Spinal cord (tissue), 10 donors: Measurements from ENCODE around the gene STIM2. TPM values are rescaled to one million over a fixed set of nuclear protein-coding genes. Genes with fewer than 3 reads are reported as not detected.

ENCODE experiments used
- DNase-seq, 6 donors: peaks; one replicate each; pipeline versions ENCODE4 v3.0.0 to v3.0.0-alpha.2; 2013 to 2015; ENCODE audit warnings: low spot score in 6 of 6, low read depth in 4 of 6
- H3K27ac ChIP-seq: one replicate; pipeline ENCODE4 v1.5.1; 2013; ENCODE audit warnings: low read depth, low read length, control low read depth
- H3K27me3 ChIP-seq: one replicate; pipeline ENCODE4 v1.6.1; 2013; ENCODE audit warnings: low read length; ENCODE audit not compliant: control insufficient read depth, insufficient read depth
- H3K36me3 ChIP-seq: one replicate; pipeline ENCODE4 v1.6.1; 2013; ENCODE audit warnings: low read length; ENCODE audit not compliant: control insufficient read depth, insufficient read depth
- H3K4me1 ChIP-seq: one replicate; pipeline ENCODE4 v1.6.1; 2013; ENCODE audit warnings: low read length; ENCODE audit not compliant: control insufficient read depth, insufficient read depth
- H3K4me3 ChIP-seq: one replicate; pipeline ENCODE4 v1.5.1; 2013; ENCODE audit warnings: low read depth, low read length, control low read depth
- H3K9me3 ChIP-seq: one replicate; pipeline ENCODE4 v1.6.1; 2013; ENCODE audit warnings: low read length; ENCODE audit not compliant: control insufficient read depth, insufficient read depth
- WGBS: methylation state at CpG from one replicate; pipeline ENCODE4 v1.1.5; 2013; ENCODE audit warnings: missing lambda C conversion rate; ENCODE audit not compliant: insufficient coverage; 5-methylcytosine and 5-hydroxymethylcytosine counted together
- polyA plus RNA-seq, 2 donors: library from polyadenylated mRNA; unstranded; fragments of 120-200 nt; gene quantifications; one replicate each; pipeline ENCODE4 v1.2.1, GENCODE V29; 2013; ENCODE audit not compliant: insufficient read length in 2 of 2
- total RNA-seq, 2 donors: library from RNA; depleted of rRNA in 1 of 2; stranded (reverse); fragments of 120-200 nt in 1 of 2; fragments of >200 nt in 1 of 2; gene quantifications; one replicate each; pipeline versions ENCODE4 v1.2.3 to v1.2.4, GENCODE V29; 2013 to 2014
- donor health status: healthy.

STIM2 gene
- total and polyA plus RNA-seq, 4 donors: 27.3 to 69.5 (median 44.2) TPM

GRCh38 chr4:26937139-26937538 lies 76.5 kb downstream of the STIM2 start:
- WGBS: no CpG with 5 or more reads among the region's 2 CpGs
- no peaks in the 10 kb centered on the region for H3K4me1 ChIP-seq
- no peaks in the 10 kb centered on the region for H3K27me3 ChIP-seq
- no peak overlapping the region for H3K27ac ChIP-seq
- no peak overlapping the region for H3K4me3 ChIP-seq
- no peaks in the 10 kb centered on the region for H3K9me3 ChIP-seq
- no peaks in the 10 kb centered on the region for H3K36me3 ChIP-seq
- DNase-seq: no peak

- no peaks in the 10 kb centered on the region for H3K9me3 ChIP-seq
- no peak for DNase-seq
- H3K4me1 ChIP-seq: no peaks in the 10 kb centered on the region
- no peaks in the 10 kb centered on the region for H3K27me3 ChIP-seq
- H3K36me3 ChIP-seq: no peaks in the 10 kb centered on the region
- no CpG with 5 or more reads among the region's 3 CpGs for WGBS
- H3K4me3 ChIP-seq: no peak overlapping the region
- no peak overlapping the region for H3K27ac ChIP-seq
Observed at GRCh38 chr4:26937567-26937966, 76.9 kb downstream of the STIM2 start.

GRCh38 chr4:26938516-26938915 lies 77.9 kb downstream of the STIM2 start:
- H3K27ac ChIP-seq: no peak overlapping the region
- WGBS: no CpG with 5 or more reads among the region's 2 CpGs
- no peaks in the 10 kb centered on the region for H3K27me3 ChIP-seq
- H3K4me1 ChIP-seq: no peaks in the 10 kb centered on the region
- no peak overlapping the region for H3K4me3 ChIP-seq
- H3K9me3 ChIP-seq: no peaks in the 10 kb centered on the region
- no peaks in the 10 kb centered on the region for H3K36me3 ChIP-seq
- DNase-seq: no peak

GRCh38 chr4:26941951-26942350 lies 81.3 kb downstream of the STIM2 start:
- WGBS: no CpG with 5 or more reads among the region's 1 CpG
- H3K36me3 ChIP-seq: no peaks in the 10 kb centered on the region
- H3K9me3 ChIP-seq: no peaks in the 10 kb centered on the region
- no peak overlapping the region for H3K27ac ChIP-seq
- no peak overlapping the region for H3K4me3 ChIP-seq
- no peaks in the 10 kb centered on the region for H3K4me1 ChIP-seq
- no peaks in the 10 kb centered on the region for H3K27me3 ChIP-seq
- no peak for DNase-seq

GRCh38 chr4:26942871-26943270 lies 82.2 kb downstream of the STIM2 start:
- Histone ChIP-seq H3K27me3 (no peaks in the 10 kb centered on the region), H3K4me1 (no peaks in the 10 kb centered on the region), H3K4me3 (no peak overlapping the region), H3K36me3 (no peaks in the 10 kb centered on the region), H3K9me3 (no peaks in the 10 kb centered on the region), H3K27ac (no peak overlapping the region)
- no peak for DNase-seq
- WGBS: no CpG with 5 or more reads among the region's 2 CpGs

- no peak for DNase-seq
- no peaks in the 10 kb centered on the region for H3K9me3 ChIP-seq
- H3K36me3 ChIP-seq: no peaks in the 10 kb centered on the region
- H3K4me3 ChIP-seq: no peak overlapping the region
- H3K27ac ChIP-seq: no peak overlapping the region
- no peaks in the 10 kb centered on the region for H3K27me3 ChIP-seq
- 64% methylated on average over 3 of the region's 5 CpGs for WGBS
- no peaks in the 10 kb centered on the region for H3K4me1 ChIP-seq
Observed at GRCh38 chr4:26943391-26943790, 82.8 kb downstream of the STIM2 start.

- WGBS: 100% methylated on average over 1 of the region's 2 CpGs
- Histone ChIP-seq H3K4me1 (no peaks in the 10 kb centered on the region), H3K9me3 (no peaks in the 10 kb centered on the region), H3K27ac (no peak overlapping the region), H3K27me3 (no peaks in the 10 kb centered on the region), H3K4me3 (no peak overlapping the region), H3K36me3 (no peaks in the 10 kb centered on the region)
- no peak for DNase-seq
Observed at GRCh38 chr4:26945794-26946193, 85.2 kb downstream of the STIM2 start.

- Histone ChIP-seq H3K27ac (no peak overlapping the region), H3K36me3 (no peaks in the 10 kb centered on the region), H3K4me3 (no peak overlapping the region), H3K4me1 (no peaks in the 10 kb centered on the region), H3K9me3 (no peaks in the 10 kb centered on the region), H3K27me3 (no peaks in the 10 kb centered on the region)
- no CpG with 5 or more reads among the region's 8 CpGs for WGBS
- DNase-seq: no peak
Observed at GRCh38 chr4:26947318-26947717, 86.7 kb downstream of the STIM2 start.

- Histone ChIP-seq H3K9me3 (no peaks in the 10 kb centered on the region), H3K27me3 (no peaks in the 10 kb centered on the region), H3K4me3 (no peak overlapping the region), H3K27ac (no peak overlapping the region), H3K36me3 (no peaks in the 10 kb centered on the region), H3K4me1 (no peaks in the 10 kb centered on the region)
- no peak for DNase-seq
Observed at GRCh38 chr4:26950446-26950845, 89.8 kb downstream of the STIM2 start.

GRCh38 chr4:26952891-26953290 lies 92.2 kb downstream of the STIM2 start:
- H3K27me3 ChIP-seq: no peaks in the 10 kb centered on the region
- WGBS: no CpG with 5 or more reads among the region's 2 CpGs
- no peak overlapping the region for H3K27ac ChIP-seq
- H3K36me3 ChIP-seq: no peaks in the 10 kb centered on the region
- H3K4me1 ChIP-seq: no peaks in the 10 kb centered on the region
- no peaks in the 10 kb centered on the region for H3K9me3 ChIP-seq
- DNase-seq: no peak
- H3K4me3 ChIP-seq: no peak overlapping the region
